Measurements from ENCODE around the gene KCNQ1.

The KCNQ1 gene

GRCh38 chr11:2714871-2715270, 270.1 kb downstream of the KCNQ1 start:
- Histone ChIP-seq H3K27me3 (ENCODE audit: insufficient read depth, low read length, poor library complexity, severe bottlenecking) (no peaks in the 10 kb centered on the region), H3K4me1 (ENCODE audit: insufficient read depth, low read length, poor library complexity, severe bottlenecking) (no peaks in the 10 kb centered on the region)

GRCh38 chr11:2715716-2716350, 271.0 kb downstream of the KCNQ1 start:
- Histone ChIP-seq H3K4me2 (ENCODE audit: low read depth, low read length, poor library complexity, severe bottlenecking) (no peak overlapping the region), H4K20me1 (ENCODE audit: insufficient read depth, low read length, poor library complexity, severe bottlenecking) (no peaks in the 10 kb centered on the region), H3K9ac (ENCODE audit: low read depth, low read length, poor library complexity, severe bottlenecking) (no peak overlapping the region), H3K9me2 (replicated peaks; ENCODE audit: low read depth, low read length) (no peaks in the 10 kb centered on the region), H3K4me1 (ENCODE audit: insufficient read depth, low read length, poor library complexity, severe bottlenecking) (no peaks in the 10 kb centered on the region), H3F3A (ENCODE audit: low read depth) (no peaks in the 10 kb centered on the region), H3K27me3 (ENCODE audit: insufficient read depth, low read length, poor library complexity, severe bottlenecking) (no peaks in the 10 kb centered on the region), H3K36me3 (ENCODE audit: insufficient read depth, low read length) (no peaks in the 10 kb centered on the region), H3K9me3 (ENCODE audit: insufficient read depth, low read depth, low read length) (no peaks in the 10 kb centered on the region), H2AFZ (ENCODE audit: low read length) (no peak overlapping the region), H3K4me3 (ENCODE audit: low read length, poor library complexity, severe bottlenecking) (no peak overlapping the region), H3K79me2 (ENCODE audit: insufficient read depth, low read length) (no peaks in the 10 kb centered on the region)
- no peak for TF ChIP-seq EZH2phosphoT487 (IDR thresholded peaks at IDR 0.05; ENCODE audit: borderline replicate concordance)
- TF ChIP-seq, protein P1, sequence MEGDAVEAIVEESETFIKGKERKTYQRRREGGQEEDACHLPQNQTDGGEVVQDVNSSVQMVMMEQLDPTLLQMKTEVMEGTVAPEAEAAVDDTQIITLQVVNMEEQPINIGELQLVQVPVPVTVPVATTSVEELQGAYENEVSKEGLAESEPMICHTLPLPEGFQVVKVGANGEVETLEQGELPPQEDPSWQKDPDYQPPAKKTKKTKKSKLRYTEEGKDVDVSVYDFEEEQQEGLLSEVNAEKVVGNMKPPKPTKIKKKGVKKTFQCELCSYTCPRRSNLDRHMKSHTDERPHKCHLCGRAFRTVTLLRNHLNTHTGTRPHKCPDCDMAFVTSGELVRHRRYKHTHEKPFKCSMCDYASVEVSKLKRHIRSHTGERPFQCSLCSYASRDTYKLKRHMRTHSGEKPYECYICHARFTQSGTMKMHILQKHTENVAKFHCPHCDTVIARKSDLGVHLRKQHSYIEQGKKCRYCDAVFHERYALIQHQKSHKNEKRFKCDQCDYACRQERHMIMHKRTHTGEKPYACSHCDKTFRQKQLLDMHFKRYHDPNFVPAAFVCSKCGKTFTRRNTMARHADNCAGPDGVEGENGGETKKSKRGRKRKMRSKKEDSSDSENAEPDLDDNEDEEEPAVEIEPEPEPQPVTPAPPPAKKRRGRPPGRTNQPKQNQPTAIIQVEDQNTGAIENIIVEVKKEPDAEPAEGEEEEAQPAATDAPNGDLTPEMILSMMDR (conservative IDR thresholded peaks at IDR 0.05; ENCODE audit: low read length) = no peak

More at GRCh38 chr11:2714871-2715270, 270.1 kb downstream of the KCNQ1 start:
- Histone ChIP-seq H3K9ac (ENCODE audit: low read depth, low read length, poor library complexity, severe bottlenecking) (no peak overlapping the region), H2AFZ (ENCODE audit: low read length) (no peak overlapping the region), H3K9me3 (ENCODE audit: insufficient read depth, low read depth, low read length) (no peaks in the 10 kb centered on the region), H3K4me2 (ENCODE audit: low read depth, low read length, poor library complexity, severe bottlenecking) (no peak overlapping the region), H3K36me3 (ENCODE audit: insufficient read depth, low read length) (no peaks in the 10 kb centered on the region), H3F3A (ENCODE audit: low read depth) (no peaks in the 10 kb centered on the region), H3K79me2 (ENCODE audit: insufficient read depth, low read length) (no peaks in the 10 kb centered on the region), H3K4me3 (ENCODE audit: low read length, poor library complexity, severe bottlenecking) (no peak overlapping the region), H3K9me2 (replicated peaks; ENCODE audit: low read depth, low read length) (no peaks in the 10 kb centered on the region), H4K20me1 (ENCODE audit: insufficient read depth, low read length, poor library complexity, severe bottlenecking) (no peaks in the 10 kb centered on the region)
- TF ChIP-seq, protein P1 (conservative IDR thresholded peaks at IDR 0.05; ENCODE audit: low read length) = no peak
- TF ChIP-seq EZH2phosphoT487 (IDR thresholded peaks at IDR 0.05; ENCODE audit: borderline replicate concordance) = no peak

DNA sequence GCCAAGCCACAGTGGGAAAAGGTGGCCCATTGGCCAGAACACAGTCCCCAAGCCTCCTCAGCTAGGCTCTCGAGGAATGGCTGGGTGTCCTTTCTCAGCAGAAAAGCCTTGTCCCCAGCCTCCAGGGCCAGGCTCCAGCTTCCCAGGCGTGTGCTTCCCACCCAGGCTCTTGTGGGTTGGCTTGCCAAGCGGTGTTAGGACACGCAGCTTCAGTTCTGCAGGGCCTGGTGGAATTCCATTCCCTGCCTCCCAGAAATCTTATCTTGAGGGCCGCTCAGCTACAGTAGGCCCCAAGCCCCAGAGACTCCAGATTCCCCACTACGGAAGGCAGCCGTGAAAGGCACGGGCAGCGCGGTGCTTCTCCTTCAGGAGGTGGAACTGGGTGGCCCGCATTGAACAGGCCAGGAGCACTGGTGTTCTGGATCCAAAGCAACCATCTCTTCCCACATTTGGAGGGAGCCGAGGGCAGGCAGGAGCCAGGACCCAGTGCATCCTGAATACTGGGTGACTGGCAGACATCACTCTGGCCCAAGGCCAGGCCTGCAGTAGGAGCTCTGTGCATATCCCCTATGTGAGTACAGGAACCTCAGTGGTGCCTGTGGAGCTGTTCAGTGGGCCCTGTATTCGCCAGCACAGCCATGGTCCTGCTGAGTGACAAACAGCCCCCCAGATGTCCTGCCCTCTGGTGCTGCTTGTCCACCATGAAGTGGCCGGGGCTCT, 271.7 kb downstream of the KCNQ1 start:
- no peaks in the 10 kb centered on the region for H3K79me2 ChIP-seq (ENCODE audit: insufficient read depth, low read length)
- H2AFZ ChIP-seq (ENCODE audit: low read length) = no peak overlapping the region
- no peak overlapping the region for H3K9ac ChIP-seq (ENCODE audit: low read depth, low read length, poor library complexity, severe bottlenecking)

More for the DNA sequence above, 271.7 kb downstream of the KCNQ1 start:
- Histone ChIP-seq H3K4me2 (ENCODE audit: low read depth, low read length, poor library complexity, severe bottlenecking) (no peak overlapping the region), H3K4me1 (ENCODE audit: insufficient read depth, low read length, poor library complexity, severe bottlenecking) (no peaks in the 10 kb centered on the region), H3K36me3 (ENCODE audit: insufficient read depth, low read length) (no peaks in the 10 kb centered on the region), H3K27me3 (ENCODE audit: insufficient read depth, low read length, poor library complexity, severe bottlenecking) (no peaks in the 10 kb centered on the region), H3K9me3 (ENCODE audit: insufficient read depth, low read depth, low read length) (no peaks in the 10 kb centered on the region), H3K9me2 (replicated peaks; ENCODE audit: low read depth, low read length) (no peaks in the 10 kb centered on the region), H3F3A (ENCODE audit: low read depth) (no peaks in the 10 kb centered on the region), H3K4me3 (ENCODE audit: low read length, poor library complexity, severe bottlenecking) (no peak overlapping the region), H4K20me1 (ENCODE audit: insufficient read depth, low read length, poor library complexity, severe bottlenecking) (no peaks in the 10 kb centered on the region)
- TF ChIP-seq, protein P1 (conservative IDR thresholded peaks at IDR 0.05; ENCODE audit: low read length) = no peak
- TF ChIP-seq EZH2phosphoT487 (IDR thresholded peaks at IDR 0.05; ENCODE audit: borderline replicate concordance) = no peak

Measured in Loucy (cell line).